Measurements from ENCODE around the gene DBR1.

DNA sequence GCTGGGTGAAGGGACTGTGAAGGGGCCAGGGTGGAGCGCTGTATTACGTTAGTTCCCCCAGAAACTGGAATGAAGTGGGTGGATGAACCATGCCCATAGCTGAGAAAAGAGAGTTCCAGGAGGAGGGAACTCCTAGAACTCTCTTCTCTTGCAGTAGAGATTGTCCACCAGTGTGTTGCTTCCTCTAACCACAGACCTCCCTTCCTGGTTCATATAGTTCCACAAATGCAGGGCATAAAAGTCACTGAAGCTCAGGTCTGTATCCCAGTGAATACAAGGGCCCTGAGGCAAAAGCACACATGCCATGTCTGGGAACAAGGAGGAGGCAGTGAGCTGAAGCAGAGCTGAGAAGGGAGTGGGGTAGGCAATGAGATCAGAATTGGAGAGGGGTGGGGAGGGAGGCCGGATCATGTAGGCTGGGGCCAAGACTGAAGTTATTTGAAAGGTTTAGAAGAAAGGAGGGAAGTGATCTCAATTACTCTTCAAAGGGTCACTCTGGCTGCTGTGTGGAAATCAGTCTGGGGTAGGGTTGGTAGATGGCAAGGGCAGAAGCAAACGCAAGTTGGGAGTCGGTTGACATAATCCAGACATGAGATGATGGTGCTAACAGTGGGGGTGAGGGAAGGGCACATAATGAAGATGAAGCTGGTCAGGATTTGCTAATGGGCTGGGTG is 49.0 kb downstream of the DBR1 start:
- TF ChIP-seq, protein P1, sequence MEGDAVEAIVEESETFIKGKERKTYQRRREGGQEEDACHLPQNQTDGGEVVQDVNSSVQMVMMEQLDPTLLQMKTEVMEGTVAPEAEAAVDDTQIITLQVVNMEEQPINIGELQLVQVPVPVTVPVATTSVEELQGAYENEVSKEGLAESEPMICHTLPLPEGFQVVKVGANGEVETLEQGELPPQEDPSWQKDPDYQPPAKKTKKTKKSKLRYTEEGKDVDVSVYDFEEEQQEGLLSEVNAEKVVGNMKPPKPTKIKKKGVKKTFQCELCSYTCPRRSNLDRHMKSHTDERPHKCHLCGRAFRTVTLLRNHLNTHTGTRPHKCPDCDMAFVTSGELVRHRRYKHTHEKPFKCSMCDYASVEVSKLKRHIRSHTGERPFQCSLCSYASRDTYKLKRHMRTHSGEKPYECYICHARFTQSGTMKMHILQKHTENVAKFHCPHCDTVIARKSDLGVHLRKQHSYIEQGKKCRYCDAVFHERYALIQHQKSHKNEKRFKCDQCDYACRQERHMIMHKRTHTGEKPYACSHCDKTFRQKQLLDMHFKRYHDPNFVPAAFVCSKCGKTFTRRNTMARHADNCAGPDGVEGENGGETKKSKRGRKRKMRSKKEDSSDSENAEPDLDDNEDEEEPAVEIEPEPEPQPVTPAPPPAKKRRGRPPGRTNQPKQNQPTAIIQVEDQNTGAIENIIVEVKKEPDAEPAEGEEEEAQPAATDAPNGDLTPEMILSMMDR (IDR thresholded peaks at IDR 0.05), result no peak
- no peak for TF ChIP-seq POLR2A (IDR thresholded peaks at IDR 0.05)
- TF ChIP-seq EP300 (IDR thresholded peaks at IDR 0.05; ENCODE audit: low read depth), result no peak
- no peak for TF ChIP-seq POLR2AphosphoS5 (IDR thresholded peaks at IDR 0.05)

Data from transverse colon (tissue), 4 donors.